G401.6 (cell line): Measurements from ENCODE around the gene ARFGAP1.
"Not testable (repeated sequence)": the region's sequence is repeated elsewhere in the genome, so short reads cannot be mapped to it uniquely, and the experiment has no call there.

Experiments
- FAIRE-seq: peaks from 2 replicates; lab custom pipeline; 2012; peaks lifted over from hg19 to GRCh38; lab: Jason Lieb, UNC

The ARFGAP1 gene

DNA sequence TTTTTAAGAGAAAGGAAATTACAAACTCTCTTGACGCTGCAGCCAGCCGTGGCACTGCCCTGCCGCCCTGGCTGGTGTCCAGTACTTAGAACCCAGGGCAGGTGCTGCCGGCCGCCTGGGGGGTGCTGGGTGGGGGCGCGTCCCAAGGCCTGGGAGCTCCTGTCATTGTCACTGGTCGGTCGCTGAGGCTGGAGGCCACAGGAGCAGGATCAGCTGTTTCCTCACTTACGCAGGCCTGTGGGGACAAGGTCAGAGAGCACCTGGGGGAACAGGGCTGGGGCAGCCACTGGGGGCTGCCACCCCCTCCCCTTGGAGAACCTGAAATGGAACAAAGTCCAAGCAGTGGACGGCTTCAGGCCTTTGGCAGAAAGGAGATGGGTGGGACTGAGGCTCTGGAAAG lies 31.3 kb upstream of the ARFGAP1 start:
- FAIRE-seq = no peak

- FAIRE-seq = no peak
Measured at GRCh38 chr20:63242736-63243135, 29.9 kb upstream of the ARFGAP1 start.

DNA sequence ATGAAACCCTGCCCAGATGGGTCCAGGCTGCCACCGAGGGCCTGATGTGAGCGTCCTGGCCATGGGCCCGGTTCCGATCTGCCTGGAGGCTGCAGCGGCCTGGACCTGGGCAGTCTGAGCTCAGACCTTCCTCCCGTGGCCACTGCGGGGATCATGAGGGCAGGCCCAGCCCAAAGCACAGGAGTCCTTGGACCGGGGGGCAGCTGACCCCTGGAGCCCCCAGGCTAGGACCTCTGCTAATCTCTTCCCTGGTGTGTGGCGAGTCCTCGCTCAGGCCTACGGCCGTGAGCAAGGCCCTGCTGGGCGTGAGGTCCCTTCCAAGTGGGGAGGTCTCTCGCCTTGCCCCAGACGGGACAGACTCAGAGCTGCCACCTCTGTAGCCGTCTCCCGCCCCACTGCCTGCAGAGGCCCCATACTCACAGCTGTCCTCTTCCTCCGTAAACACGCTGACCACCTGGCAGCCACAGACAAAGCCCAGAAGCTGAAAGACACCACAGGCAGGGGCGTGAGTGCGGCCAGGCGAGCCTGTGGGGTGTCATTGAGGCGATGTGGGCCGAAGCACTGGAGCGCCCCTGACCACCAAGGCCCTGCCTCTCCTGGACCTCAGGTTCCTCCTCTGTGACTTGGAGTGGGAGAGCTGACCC lies 28.9 kb upstream of the ARFGAP1 start:
- FAIRE-seq = no peak

- FAIRE-seq = no peak
Measured at GRCh38 chr20:63244468-63244867, 28.1 kb upstream of the ARFGAP1 start.

DNA sequence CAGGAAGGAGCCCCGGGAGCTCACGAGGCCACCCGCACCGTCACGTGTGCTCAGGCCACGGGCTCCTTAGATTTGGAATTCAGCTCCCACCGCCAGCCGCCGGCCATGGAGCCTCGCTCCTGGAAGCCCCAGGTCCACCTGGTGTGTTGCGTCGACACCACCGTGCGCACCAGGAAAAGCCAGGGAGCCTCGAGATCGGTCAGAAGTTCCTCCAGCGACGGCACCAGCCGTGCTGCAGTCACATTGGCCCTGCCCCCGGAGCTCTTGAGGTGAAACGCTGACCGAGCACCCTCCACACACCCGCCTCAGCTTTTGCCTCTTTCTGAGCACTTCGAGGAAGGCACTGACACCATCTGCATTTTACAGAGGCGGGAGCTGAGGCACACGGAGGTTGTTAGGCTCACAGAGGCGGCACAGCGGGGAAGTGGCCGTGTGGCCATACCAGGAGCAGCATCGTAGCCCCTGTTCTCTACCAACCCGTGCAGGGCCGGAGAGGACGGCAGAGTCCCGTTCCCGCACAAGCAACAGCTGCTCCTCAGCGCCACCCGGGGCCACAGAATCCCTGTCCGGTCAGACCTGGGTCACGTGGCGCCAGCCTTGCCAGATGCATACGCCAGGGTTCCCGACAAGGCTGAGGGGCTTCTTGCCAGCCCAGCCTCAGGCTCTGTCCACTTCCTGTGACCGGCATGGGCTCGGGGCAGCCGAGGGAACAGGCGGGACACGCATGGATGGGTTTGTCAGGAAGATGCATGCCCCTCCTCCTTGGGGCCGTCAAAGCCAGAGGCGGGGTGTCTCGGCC lies 25.9 kb upstream of the ARFGAP1 start:
- FAIRE-seq = no peak

GRCh38 chr20:63247671-63248228 lies 24.9 kb upstream of the ARFGAP1 start:
- no peak for FAIRE-seq

DNA sequence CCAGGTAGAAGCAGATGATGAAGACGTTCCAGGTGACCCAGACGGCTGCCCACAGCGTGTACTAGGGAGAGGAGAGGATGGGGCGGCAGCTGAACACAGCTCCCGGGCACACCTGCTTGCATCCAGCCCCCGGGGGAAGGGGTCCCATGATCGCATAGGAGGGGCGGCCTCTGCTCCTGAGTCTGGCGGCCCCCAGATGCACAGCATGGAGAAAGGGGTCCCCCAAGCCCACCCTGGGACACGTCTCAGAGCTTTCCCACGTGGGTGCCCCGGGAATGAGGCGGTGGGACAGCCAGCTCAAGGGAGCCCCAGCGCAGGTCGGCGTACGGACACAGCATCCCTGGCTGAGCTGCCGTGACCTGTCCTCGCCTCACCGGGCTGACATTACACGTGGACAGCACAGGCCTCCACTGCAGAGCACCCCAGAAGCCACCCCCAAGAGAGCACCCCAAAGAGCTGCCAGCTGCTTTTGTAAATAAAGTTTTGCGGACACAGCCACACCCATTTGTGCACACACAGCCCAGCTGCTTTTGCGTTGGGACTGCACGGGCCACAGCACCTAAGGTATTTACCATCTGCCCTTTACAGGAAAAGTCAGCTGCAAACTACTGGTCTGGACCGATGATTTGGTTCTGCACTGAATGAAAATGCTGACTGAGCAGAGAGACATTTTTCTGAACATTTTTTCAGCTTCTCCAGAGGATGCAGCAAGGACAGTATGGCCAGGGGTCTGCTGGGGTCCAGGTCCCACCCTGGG lies 23.6 kb upstream of the ARFGAP1 start:
- no peak for FAIRE-seq

DNA sequence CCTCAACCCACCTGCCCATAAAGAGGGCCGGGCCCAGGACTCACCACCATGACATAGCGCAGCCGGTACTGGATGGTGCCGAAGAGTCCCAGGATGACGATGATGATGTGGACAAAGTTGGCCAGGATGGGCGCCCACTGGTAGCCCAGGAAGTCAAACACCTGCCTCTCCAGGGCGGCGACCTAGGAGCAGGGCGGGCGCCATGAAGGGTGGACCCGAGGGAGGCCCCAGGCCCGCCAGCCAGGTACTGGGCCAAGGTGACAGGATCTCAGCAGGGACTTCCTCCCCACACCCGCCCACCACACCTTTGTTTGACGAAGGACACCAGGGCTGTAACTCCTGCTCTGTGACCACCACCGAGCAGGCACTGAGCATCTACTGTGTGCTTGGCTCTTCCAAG lies 22.7 kb upstream of the ARFGAP1 start:
- no peak for FAIRE-seq

DNA sequence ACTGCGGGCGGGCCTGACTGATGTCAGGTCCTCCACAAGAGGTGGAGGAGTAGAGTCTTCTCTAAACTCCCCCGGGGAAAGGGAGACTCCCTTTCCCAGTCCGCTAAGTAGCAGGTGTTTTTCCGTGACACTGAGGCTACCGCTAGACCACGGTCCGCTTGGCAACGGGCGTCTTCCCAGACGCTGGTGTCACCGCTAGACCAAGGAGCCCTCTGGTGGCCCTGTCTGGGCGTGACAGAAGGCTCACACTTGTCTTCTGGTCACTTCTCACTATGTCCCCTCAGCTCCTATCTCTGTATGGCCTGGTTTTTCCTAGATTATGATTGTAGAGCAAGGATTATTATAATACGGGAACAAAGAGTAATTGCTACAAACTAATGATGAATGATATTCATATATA lies 21.3 kb upstream of the ARFGAP1 start:
- FAIRE-seq = not testable (repeated sequence)

- FAIRE-seq = no peak
Measured at GRCh38 chr20:63252284-63252711, 20.3 kb upstream of the ARFGAP1 start.

DNA sequence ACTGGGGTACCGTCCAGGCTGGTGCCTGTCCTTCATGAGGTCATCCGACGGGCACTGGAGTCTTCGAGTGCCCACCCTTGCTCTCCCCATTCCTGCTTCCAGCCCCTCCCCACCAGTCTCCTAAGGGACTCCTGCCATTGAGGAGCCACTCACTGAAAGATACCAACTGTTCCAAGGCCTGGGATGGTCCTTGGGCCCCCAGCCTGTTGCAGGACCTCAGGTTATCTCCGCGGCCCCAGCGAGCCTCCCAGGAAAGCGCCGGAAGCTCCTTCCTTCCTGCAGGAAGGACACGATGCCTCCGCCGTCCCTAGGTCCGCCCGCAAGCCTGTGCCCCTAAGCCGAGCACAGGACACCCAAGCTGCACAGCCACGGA lies 19.6 kb upstream of the ARFGAP1 start:
- FAIRE-seq = no peak

- no peak for FAIRE-seq
Measured at GRCh38 chr20:63253438-63254231, 19.0 kb upstream of the ARFGAP1 start.

DNA sequence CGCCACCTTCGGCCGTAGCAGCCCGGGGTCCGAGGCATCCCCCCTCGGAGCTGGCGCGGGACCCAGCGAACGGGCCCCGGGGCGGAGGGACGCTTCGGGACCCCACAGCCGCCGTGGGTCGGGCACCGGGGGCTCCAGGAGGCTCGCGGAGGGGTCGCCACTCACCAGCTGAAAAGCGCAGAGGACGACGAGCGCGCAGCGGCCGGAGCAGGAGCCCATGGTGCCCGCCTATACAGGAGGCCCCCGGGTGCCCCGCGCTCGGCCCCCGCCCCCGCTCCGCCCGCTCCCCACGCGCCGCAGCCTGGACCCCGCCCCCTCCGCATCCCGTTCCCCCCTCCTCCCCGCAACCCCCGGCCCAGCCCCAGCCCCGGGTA lies 18.4 kb upstream of the ARFGAP1 start, which contains the start of gene NKAIN4:
Gene NKAIN4, minus strand, starts transcription at position 232 of the 374 bp plus-strand sequence. Its CDS starts 13 bp downstream, at position 219.
- FAIRE-seq = no peak

DNA sequence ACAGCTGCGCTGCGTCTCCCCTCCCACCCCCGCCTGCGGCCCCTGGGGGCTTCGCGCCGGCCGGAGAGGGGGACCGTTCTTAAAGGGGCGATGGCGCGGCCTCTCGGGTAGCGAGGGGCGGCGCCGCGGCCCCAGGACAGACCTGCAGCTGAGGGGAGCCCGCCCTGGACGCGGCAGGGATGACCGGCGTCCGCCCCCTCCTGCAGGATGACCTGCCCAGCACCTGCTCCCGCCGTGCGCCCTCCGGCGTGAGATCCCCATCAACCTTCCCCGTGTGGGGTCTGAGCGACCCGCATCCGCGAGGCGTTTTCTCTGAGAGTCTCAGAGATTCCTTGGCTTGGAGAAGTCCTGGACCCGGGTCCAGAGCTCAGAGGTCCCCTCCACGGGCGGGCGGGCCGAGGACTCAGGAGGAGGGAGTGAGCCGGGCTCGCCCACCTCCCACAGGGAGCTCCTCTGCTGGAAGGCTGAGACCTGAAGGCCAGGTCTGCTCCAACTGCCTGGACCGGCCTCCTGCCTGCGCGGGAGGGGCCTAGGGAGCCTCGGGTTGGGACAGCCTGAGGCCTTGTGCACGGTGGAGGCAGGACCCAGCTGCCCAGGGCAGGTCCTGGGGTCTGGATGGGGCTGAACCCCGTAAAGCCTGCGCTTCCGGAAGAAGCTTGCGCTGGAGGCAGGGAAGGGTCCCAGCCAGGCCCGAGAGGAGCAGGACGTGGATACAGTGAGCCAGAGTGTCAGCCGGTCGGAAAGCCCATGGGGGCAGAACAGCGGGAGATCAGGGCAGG lies 17.8 kb upstream of the ARFGAP1 start:
- FAIRE-seq = no peak

DNA sequence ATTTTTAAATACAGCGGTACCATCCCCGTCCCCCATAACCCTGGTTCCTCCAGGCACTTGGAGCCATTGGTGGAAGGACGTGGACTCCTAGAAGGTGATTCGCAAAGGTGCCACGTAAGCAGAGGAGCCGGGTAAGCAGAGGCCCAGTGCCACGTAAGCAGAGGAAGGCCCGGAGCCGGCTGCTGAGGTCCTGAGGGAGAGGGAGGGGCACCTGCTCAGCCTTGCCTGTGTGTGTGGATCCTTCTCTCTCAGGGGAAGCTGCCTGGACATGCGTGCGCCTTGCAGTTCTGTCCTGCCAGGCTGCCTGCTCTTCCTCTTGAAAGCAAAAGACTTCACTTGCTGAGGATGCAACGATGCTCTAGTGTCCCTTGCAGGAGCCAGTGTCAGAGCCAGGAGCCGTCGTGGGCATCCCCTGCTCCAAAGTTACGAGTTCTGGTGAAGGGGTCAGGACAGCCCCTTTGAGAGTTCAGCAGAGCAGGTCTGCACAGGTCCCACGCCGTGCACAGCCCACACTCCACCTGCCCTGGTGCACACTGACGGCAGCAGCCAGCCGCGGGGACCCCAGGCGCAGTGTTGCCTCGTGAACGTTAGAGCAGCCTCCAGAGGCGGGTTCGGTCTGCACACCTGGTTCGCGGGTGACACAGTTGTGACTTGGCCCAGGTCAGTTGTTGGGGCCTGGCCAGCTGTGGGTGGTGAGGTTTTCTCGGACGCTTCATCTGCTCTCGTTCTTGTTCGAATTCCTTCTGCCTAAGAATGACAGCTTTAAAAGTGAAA lies 16.5 kb upstream of the ARFGAP1 start:
- FAIRE-seq = no peak

DNA sequence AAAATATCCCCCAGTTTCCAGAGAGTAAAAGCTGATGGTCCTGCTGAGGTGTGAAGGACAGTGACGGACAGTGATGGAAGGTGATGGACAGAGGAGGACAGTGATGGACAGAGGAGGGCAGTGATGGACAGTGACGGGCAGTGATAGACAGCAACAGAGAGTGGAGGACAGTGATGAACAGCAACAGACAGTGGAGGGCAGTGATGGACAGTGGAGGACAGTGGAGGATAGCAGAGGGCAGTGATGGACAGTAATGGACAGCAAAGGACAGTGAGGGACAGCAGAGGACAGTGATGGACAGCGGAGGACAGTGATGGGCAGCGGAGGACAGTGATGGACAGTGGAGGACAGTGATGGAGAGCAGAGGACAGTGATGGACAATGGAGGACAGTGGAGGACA lies 15.7 kb upstream of the ARFGAP1 start:
- no peak for FAIRE-seq

- FAIRE-seq = no peak
Measured at GRCh38 chr20:63257629-63258028, 15.0 kb upstream of the ARFGAP1 start.

GRCh38 chr20:63258781-63259180 lies 13.8 kb upstream of the ARFGAP1 start:
- FAIRE-seq = no peak

GRCh38 chr20:63259734-63260460 lies 12.7 kb upstream of the ARFGAP1 start:
- FAIRE-seq = no peak

GRCh38 chr20:63260521-63260920 lies 12.1 kb upstream of the ARFGAP1 start:
- FAIRE-seq = no peak
